Measurements from ENCODE around the gene DHODH.

DNA sequence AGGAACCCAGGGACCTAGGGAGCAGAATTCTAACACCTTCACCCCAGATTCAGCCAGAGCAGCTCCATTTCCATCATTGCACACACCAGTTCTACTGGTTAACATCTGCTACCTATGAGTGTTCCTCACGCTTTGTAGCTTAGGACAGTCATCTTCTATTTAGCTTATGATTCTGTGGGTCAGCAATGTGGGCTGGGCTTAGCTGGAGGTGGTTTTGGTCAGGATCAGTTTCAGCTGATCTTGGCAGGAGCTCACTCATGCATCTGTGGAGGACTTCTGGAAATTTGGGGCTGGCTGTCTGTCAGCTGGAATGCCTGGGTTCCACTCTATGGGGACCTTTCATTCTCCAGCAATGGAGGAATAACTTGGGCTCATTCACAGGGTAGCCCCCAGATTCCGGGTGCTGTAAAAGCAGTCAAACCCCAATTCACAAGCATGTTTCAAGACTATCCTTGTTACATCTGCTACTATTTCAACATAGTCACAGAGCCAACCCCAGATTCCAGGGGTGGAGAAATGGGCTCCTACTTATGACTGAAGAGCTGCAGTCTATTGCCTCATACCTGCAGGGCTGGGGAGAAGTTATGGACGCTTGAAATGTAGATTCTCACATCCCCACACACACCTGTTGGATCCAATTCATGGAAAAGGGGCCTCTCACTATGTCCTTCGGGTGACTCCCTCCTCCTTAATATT is 42.4 kb downstream of the DHODH start:
- no peak for TF ChIP-seq POLR2A (IDR thresholded peaks at IDR 0.05)
- TF ChIP-seq, protein P1, sequence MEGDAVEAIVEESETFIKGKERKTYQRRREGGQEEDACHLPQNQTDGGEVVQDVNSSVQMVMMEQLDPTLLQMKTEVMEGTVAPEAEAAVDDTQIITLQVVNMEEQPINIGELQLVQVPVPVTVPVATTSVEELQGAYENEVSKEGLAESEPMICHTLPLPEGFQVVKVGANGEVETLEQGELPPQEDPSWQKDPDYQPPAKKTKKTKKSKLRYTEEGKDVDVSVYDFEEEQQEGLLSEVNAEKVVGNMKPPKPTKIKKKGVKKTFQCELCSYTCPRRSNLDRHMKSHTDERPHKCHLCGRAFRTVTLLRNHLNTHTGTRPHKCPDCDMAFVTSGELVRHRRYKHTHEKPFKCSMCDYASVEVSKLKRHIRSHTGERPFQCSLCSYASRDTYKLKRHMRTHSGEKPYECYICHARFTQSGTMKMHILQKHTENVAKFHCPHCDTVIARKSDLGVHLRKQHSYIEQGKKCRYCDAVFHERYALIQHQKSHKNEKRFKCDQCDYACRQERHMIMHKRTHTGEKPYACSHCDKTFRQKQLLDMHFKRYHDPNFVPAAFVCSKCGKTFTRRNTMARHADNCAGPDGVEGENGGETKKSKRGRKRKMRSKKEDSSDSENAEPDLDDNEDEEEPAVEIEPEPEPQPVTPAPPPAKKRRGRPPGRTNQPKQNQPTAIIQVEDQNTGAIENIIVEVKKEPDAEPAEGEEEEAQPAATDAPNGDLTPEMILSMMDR (IDR thresholded peaks at IDR 0.05), result no peak

Data from thyroid gland (tissue), 4 donors.